H9 (cell line): Measurements from ENCODE around the gene SPTLC3. TPM values are rescaled to one million over a fixed set of nuclear protein-coding genes. Genes with fewer than 3 reads are reported as not detected.

Experiments used
- DNase-seq: peaks from one replicate; pipeline ENCODE4 v3.0.0-alpha.2; 2017
- H2AFZ ChIP-seq: one replicate; pipeline ENCODE4 v1.6.1; 2013; ENCODE audit warnings: mild to moderate bottlenecking, low read length, control low read depth, moderate library complexity
- H2AK5ac ChIP-seq: 2 replicates; pipeline ENCODE4 v1.6.1; 2013; ENCODE audit warnings: low read length, control low read depth, mixed read lengths; ENCODE audit not compliant: insufficient read length
- H2BK120ac ChIP-seq: one replicate; pipeline ENCODE4 v1.6.1; 2013; ENCODE audit warnings: low read depth, mild to moderate bottlenecking, low read length, control low read depth, inconsistent platforms; ENCODE audit not compliant: poor library complexity, severe bottlenecking
- H2BK12ac ChIP-seq: 2 replicates; pipeline ENCODE4 v1.6.1; 2013; ENCODE audit warnings: low read length, control low read depth, mixed read lengths, low read depth; ENCODE audit not compliant: insufficient read length
- H2BK15ac ChIP-seq: 2 replicates; pipeline ENCODE4 v1.6.1; 2013; ENCODE audit warnings: low read depth, low read length, control low read depth
- H2BK20ac ChIP-seq: one replicate; pipeline ENCODE4 v1.6.1; 2013; ENCODE audit warnings: low read depth, mild to moderate bottlenecking, low read length, control low read depth, inconsistent platforms; ENCODE audit not compliant: poor library complexity, severe bottlenecking
- H2BK5ac ChIP-seq: 2 replicates; pipeline ENCODE4 v1.6.1; 2013; ENCODE audit warnings: low read length, control low read depth, mixed read lengths; ENCODE audit not compliant: insufficient read length
- H3K14ac ChIP-seq: 2 replicates; pipeline ENCODE4 v1.6.1; 2013; ENCODE audit warnings: low read length, control low read depth; ENCODE audit not compliant: insufficient read depth
- H3K18ac ChIP-seq: 2 replicates; pipeline ENCODE4 v1.6.1; 2013; ENCODE audit warnings: low read depth, mild to moderate bottlenecking, mixed read lengths, low read length, control low read depth; ENCODE audit not compliant: insufficient read length
- H3K23ac ChIP-seq: 2 replicates; pipeline ENCODE4 v1.6.1; 2013; ENCODE audit warnings: low read length, control low read depth, mixed read lengths, low read depth; ENCODE audit not compliant: insufficient read length
- H3K23me2 ChIP-seq: 2 replicates; pipeline ENCODE4 v1.6.1; 2013; ENCODE audit warnings: low read depth, mild to moderate bottlenecking, mixed read lengths, low read length, control low read depth; ENCODE audit not compliant: insufficient read length, poor library complexity, severe bottlenecking
- H3K27ac ChIP-seq: 2 replicates; pipeline ENCODE4 v1.5.1; 2013; ENCODE audit warnings: low read length, control low read depth, mixed read lengths, low read depth; ENCODE audit not compliant: insufficient read length
- H3K27me3 ChIP-seq: 2 replicates; pipeline ENCODE4 v1.6.1; 2013; ENCODE audit warnings: low read length, control low read depth, inconsistent platforms; ENCODE audit not compliant: insufficient read depth
- H3K4ac ChIP-seq: 2 replicates; pipeline ENCODE4 v1.6.1; 2013; ENCODE audit warnings: low read depth, mild to moderate bottlenecking, control low read depth, inconsistent platforms, low read length, moderate library complexity
- H3K4me1 ChIP-seq: 2 replicates; pipeline ENCODE4 v1.6.1; 2013; ENCODE audit warnings: low read length, control low read depth, inconsistent platforms; ENCODE audit not compliant: insufficient read depth
- H3K4me2 ChIP-seq: 2 replicates; pipeline ENCODE4 v1.6.1; 2013; ENCODE audit warnings: low read length, control low read depth, mixed read lengths; ENCODE audit not compliant: insufficient read length, insufficient read depth
- H3K56ac ChIP-seq: 2 replicates; pipeline ENCODE4 v1.6.1; 2013; ENCODE audit warnings: low read depth, mild to moderate bottlenecking, mixed read lengths, low read length, control low read depth; ENCODE audit not compliant: insufficient read length
- H3K79me1 ChIP-seq: 2 replicates; pipeline ENCODE4 v1.6.1; 2013; ENCODE audit warnings: low read depth, mild to moderate bottlenecking, moderate library complexity, low read length, control low read depth, inconsistent platforms; ENCODE audit not compliant: insufficient read depth, poor library complexity, severe bottlenecking
- H3K79me2 ChIP-seq: 2 replicates; pipeline ENCODE4 v1.6.1; 2013; ENCODE audit warnings: low read length, control low read depth, inconsistent platforms; ENCODE audit not compliant: insufficient read depth
- H3K9ac ChIP-seq: 2 replicates; pipeline ENCODE4 v1.6.1; 2013; ENCODE audit warnings: low read length, control low read depth, mixed read lengths; ENCODE audit not compliant: insufficient read length; ENCODE audit errors: extremely low read depth
- H3K9me3 ChIP-seq: one replicate; pipeline ENCODE4 v1.6.1; 2013; ENCODE audit warnings: low read depth, low read length, inconsistent platforms; ENCODE audit not compliant: control insufficient read depth
- H3T11ph ChIP-seq: one replicate; pipeline ENCODE4 v1.6.1; 2013; ENCODE audit warnings: mild to moderate bottlenecking, low read length, control low read depth, inconsistent platforms
- H4K20me1 ChIP-seq: one replicate; pipeline ENCODE4 v1.6.1; 2013; ENCODE audit not compliant: control insufficient read depth, insufficient read length, insufficient read depth
- H4K5ac ChIP-seq: 2 replicates; pipeline ENCODE4 v1.6.1; 2013; ENCODE audit warnings: low read depth, mild to moderate bottlenecking, mixed read lengths, low read length, control low read depth; ENCODE audit not compliant: insufficient read length
- H4K8ac ChIP-seq: replicated peaks from 2 replicates; pipeline ENCODE4 v1.6.1; 2013; ENCODE audit warnings: low read length, control low read depth, mixed read lengths, low read depth; ENCODE audit not compliant: insufficient read length
- H4K91ac ChIP-seq: 2 replicates; pipeline ENCODE4 v1.6.1; 2013; ENCODE audit warnings: low read depth, mild to moderate bottlenecking, moderate library complexity, mixed read lengths, low read length, control low read depth; ENCODE audit not compliant: insufficient read length
- H3K27ac Mint-ChIP-seq, 3 experiments: 2 replicates in 2 of 3; 3 replicates in 1 of 3; pipeline ENCODE4 v1.8.0; 2020 to 2021; ENCODE audit warnings: mixed read lengths in 3 of 3, mild to moderate bottlenecking in 1 of 3, moderate library complexity in 1 of 3
- H3K27me3 Mint-ChIP-seq: 2 replicates; pipeline ENCODE4 v1.8.0; 2021; ENCODE audit warnings: low read depth, mild to moderate bottlenecking, moderate library complexity, mixed read lengths
- H3K36me3 Mint-ChIP-seq, 3 experiments: 2 replicates in 2 of 3; 3 replicates in 1 of 3; pipeline ENCODE4 v1.8.0; 2020 to 2021; ENCODE audit warnings: low read depth in 3 of 3, mixed read lengths in 3 of 3; ENCODE audit not compliant: insufficient read depth in 1 of 3
- H3K4me1 Mint-ChIP-seq, 2 experiments: 2 replicates each; pipeline ENCODE4 v1.8.0; 2020; ENCODE audit warnings: mixed read lengths in 2 of 2
- H3K4me3 Mint-ChIP-seq, 2 experiments: 2 replicates in 1 of 2; 3 replicates in 1 of 2; pipeline ENCODE4 v1.8.0; 2020 to 2021; ENCODE audit warnings: mild to moderate bottlenecking in 2 of 2, mixed read lengths in 2 of 2, moderate library complexity in 1 of 2
- H3K9me3 Mint-ChIP-seq, 2 experiments: 2 replicates in 1 of 2; 3 replicates in 1 of 2; pipeline ENCODE4 v1.8.0; 2020; ENCODE audit warnings: mild to moderate bottlenecking in 2 of 2, mixed read lengths in 2 of 2, moderate library complexity in 1 of 2
- WGBS: extraction: QIAGEN DNeasy Blood & Tissue Kit; methylation state at CpG from one replicate; pipeline ENCODE4 v1.1.7; 2013; ENCODE audit warnings: missing lambda C conversion rate, low lambda C conversion rate, mixed read lengths; ENCODE audit not compliant: insufficient read length; ENCODE audit errors: extremely low coverage; 5-methylcytosine and 5-hydroxymethylcytosine counted together
- total RNA-seq: library from RNA; stranded (reverse); gene quantifications from 2 replicates; pipeline ENCODE4 v1.2.1, GENCODE V29; 2021
- TF ChIP-seq, protein P1 (sequence below): fragments of 200-600 bp; sonication (generic); conservative IDR thresholded peaks from 3 replicates; pipeline ENCODE4 v1.8.0; 2021; ENCODE audit warnings: antibody characterized with exemption, mild to moderate bottlenecking

SPTLC3 gene
- total RNA-seq, 1 experiment from 2014 or later: 0.68 TPM

DNA sequence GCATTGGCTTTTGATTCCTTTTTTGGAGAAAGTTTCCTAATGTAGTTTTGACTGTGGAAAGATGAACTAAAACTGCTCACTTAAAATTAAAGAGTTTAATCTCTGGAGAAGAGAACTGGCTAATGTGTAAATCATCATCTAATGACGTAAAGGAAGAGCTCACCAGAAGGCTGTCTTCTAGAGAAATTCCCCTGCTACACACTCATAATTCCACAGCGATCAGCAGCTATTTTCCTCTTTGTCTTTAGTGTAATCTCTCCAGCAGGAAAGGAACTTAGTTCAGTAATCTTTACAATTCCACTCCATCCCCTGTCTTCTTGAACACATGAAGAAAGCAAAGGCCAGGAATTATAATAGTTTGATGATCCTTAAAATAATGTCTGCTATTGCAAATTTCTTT is 15.8 kb downstream of the SPTLC3 start:
- peaks cover under 1% of the 10 kb centered on the region; the same call in 1 of the 2 replicates for H3K4me1 ChIP-seq
- no peak overlapping the region for H2BK5ac ChIP-seq
- no peak overlapping the region for H4K8ac ChIP-seq
- H2BK15ac ChIP-seq: no peak overlapping the region
- no peak overlapping the region for H2BK120ac ChIP-seq
- H3K9ac ChIP-seq: no peak overlapping the region
- no peaks in the 10 kb centered on the region for H3K79me1 ChIP-seq
- DNase-seq: no peak
- H3K4me1 Mint-ChIP-seq: peaks cover 6 to 7% of the 10 kb centered on the region in 2 experiments
- no peak overlapping the region for H3K56ac ChIP-seq
- no peak overlapping the region for H3K4me2 ChIP-seq
- H3K14ac ChIP-seq: no peak overlapping the region
- TF ChIP-seq, protein P1, sequence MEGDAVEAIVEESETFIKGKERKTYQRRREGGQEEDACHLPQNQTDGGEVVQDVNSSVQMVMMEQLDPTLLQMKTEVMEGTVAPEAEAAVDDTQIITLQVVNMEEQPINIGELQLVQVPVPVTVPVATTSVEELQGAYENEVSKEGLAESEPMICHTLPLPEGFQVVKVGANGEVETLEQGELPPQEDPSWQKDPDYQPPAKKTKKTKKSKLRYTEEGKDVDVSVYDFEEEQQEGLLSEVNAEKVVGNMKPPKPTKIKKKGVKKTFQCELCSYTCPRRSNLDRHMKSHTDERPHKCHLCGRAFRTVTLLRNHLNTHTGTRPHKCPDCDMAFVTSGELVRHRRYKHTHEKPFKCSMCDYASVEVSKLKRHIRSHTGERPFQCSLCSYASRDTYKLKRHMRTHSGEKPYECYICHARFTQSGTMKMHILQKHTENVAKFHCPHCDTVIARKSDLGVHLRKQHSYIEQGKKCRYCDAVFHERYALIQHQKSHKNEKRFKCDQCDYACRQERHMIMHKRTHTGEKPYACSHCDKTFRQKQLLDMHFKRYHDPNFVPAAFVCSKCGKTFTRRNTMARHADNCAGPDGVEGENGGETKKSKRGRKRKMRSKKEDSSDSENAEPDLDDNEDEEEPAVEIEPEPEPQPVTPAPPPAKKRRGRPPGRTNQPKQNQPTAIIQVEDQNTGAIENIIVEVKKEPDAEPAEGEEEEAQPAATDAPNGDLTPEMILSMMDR: no peak
- H3K27me3 ChIP-seq: no peaks in the 10 kb centered on the region
- no peak overlapping the region for H3K4me3 Mint-ChIP-seq
- no peak overlapping the region for H3K4ac ChIP-seq
- H3K79me2 ChIP-seq: no peaks in the 10 kb centered on the region
- H3K23ac ChIP-seq: no peak overlapping the region
- H3K36me3 Mint-ChIP-seq: peaks cover 8 to 18% (median 8%) of the 10 kb centered on the region in 3 experiments
- H2BK12ac ChIP-seq: no peak overlapping the region
- H3K23me2 ChIP-seq: no peaks in the 10 kb centered on the region
- H2AK5ac ChIP-seq: no peak overlapping the region
- H3K27ac ChIP-seq: no peak overlapping the region
- WGBS: no CpG with 5 or more reads among the region's 2 CpGs
- no peaks in the 10 kb centered on the region for H4K20me1 ChIP-seq
- H3K27ac Mint-ChIP-seq: no peak overlapping the region
- no peak overlapping the region for H3K18ac ChIP-seq
- no peak overlapping the region for H2BK20ac ChIP-seq
- H2AFZ ChIP-seq: no peak overlapping the region
- no peaks in the 10 kb centered on the region for H3K27me3 Mint-ChIP-seq
- H3K9me3 ChIP-seq: no peaks in the 10 kb centered on the region
- no peak overlapping the region for H3T11ph ChIP-seq
- H4K91ac ChIP-seq: no peak overlapping the region
- no peak overlapping the region for H4K5ac ChIP-seq
- H3K9me3 Mint-ChIP-seq: peaks cover 18 to 20% of the 10 kb centered on the region in 2 experiments
